NB4 (cell line): ENCODE data around the gene DOLPP1.

ENCODE experiments used
- MAX ChIP-seq: IDR thresholded peaks from 2 replicates; pipeline ENCODE4 v1.6.1; 2011; ENCODE audit warnings: low read depth, low read length
- MYC ChIP-seq: IDR thresholded peaks from 2 replicates; pipeline ENCODE4 v1.6.1; 2011; ENCODE audit warnings: low read depth, low read length
- POLR2A ChIP-seq: IDR thresholded peaks from 2 replicates; pipeline ENCODE4 v1.6.1; 2011; ENCODE audit warnings: mild to moderate bottlenecking; ENCODE audit not compliant: insufficient read length; ENCODE audit errors: extremely low read depth
- TF ChIP-seq, protein P1 (sequence below): IDR thresholded peaks from one replicate; pipeline ENCODE4 v1.5.1; 2012; ENCODE audit warnings: low read depth, low read length

DNA sequence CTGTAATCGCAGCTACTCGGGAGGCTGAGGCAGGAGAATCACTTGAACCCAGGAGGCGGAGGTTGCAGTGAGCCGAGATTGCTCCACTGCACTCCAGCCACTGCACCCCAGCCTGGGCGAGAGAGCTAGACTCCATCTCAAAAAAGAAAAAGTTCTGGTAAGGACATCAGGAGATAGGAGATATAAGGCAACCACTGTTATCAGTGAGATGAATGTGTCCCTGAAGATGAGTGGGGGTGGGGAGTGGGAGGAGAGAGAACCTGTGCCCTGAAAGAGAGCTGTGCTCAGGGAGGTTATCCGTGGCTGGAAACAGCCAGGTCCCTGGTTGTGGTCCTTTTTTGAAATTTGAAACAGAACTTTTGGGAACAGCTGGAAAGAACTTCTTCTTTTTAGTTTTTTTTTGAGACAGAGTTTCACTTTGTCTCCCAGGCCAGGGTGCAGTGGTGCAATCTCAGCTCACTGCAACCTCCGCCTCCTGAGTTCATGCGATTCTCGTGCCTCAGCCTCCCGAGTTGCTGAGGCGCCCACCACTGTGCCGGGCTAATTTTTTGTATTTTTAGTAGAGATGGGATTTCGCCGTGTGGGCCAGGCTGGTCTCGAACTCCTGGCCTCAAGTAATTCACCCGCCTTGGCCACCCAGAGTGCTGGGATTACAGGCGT, 32.9 kb downstream of the DOLPP1 start:
- TF ChIP-seq POLR2A, result no peak
- TF ChIP-seq MYC, result no peak
- TF ChIP-seq, protein P1, sequence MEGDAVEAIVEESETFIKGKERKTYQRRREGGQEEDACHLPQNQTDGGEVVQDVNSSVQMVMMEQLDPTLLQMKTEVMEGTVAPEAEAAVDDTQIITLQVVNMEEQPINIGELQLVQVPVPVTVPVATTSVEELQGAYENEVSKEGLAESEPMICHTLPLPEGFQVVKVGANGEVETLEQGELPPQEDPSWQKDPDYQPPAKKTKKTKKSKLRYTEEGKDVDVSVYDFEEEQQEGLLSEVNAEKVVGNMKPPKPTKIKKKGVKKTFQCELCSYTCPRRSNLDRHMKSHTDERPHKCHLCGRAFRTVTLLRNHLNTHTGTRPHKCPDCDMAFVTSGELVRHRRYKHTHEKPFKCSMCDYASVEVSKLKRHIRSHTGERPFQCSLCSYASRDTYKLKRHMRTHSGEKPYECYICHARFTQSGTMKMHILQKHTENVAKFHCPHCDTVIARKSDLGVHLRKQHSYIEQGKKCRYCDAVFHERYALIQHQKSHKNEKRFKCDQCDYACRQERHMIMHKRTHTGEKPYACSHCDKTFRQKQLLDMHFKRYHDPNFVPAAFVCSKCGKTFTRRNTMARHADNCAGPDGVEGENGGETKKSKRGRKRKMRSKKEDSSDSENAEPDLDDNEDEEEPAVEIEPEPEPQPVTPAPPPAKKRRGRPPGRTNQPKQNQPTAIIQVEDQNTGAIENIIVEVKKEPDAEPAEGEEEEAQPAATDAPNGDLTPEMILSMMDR, result no peak
- no peak for TF ChIP-seq MAX
